Activated CD4-positive, alpha-beta memory T cell treated with anti-CD3 and anti-CD28 coated beads for 36 hours (primary cell): ENCODE measurements around the gene PRMT1. TPM values are rescaled to one million over a fixed set of nuclear protein-coding genes. Genes with fewer than 3 reads are reported as not detected.

Experiments used
- CTCF ChIA-PET: fragments of 350-600 bp; sonication (Branson Sonifier 250); formaldehyde crosslinking; loops from one replicate; lab custom pipeline; 2021; ENCODE audit warnings: antibody characterized with exemption, inconsistent platforms; lab: Charles Lee
- POLR2A ChIA-PET: fragments of 350-600 bp; sonication (Branson Sonifier 250); formaldehyde crosslinking; loops from one replicate; lab custom pipeline; 2021; ENCODE audit warnings: antibody characterized with exemption; lab: Charles Lee
- DNase-seq: peaks from one replicate; pipeline ENCODE4 v3.0.0-alpha.2; 2020
- H3K27ac Mint-ChIP-seq: one replicate; pipeline ENCODE4 v1.8.0; 2021; ENCODE audit warnings: mixed read lengths
- H3K27me3 Mint-ChIP-seq: one replicate; pipeline ENCODE4 v1.8.0; 2021; ENCODE audit warnings: mixed read lengths
- H3K36me3 Mint-ChIP-seq: one replicate; pipeline ENCODE4 v1.8.0; 2021; ENCODE audit warnings: mixed read lengths
- H3K4me1 Mint-ChIP-seq: one replicate; pipeline ENCODE4 v1.8.0; 2021; ENCODE audit warnings: low read depth, mixed read lengths
- H3K4me3 Mint-ChIP-seq: one replicate; pipeline ENCODE4 v1.8.0; 2021; ENCODE audit warnings: mild to moderate bottlenecking, mixed read lengths
- H3K9me3 Mint-ChIP-seq: one replicate; pipeline ENCODE4 v1.8.0; 2021; ENCODE audit warnings: mixed read lengths
- intact Hi-C: fragments of 100-400 bp; cut with micrococcal nuclease; formaldehyde crosslinking; loops from one replicate; pipeline ENCODE4 v1.15.1; 2023
- total RNA-seq, 2 experiments: library from RNA; stranded (reverse); gene quantifications; one replicate each; pipeline ENCODE4 v1.2.3, GENCODE V29; 2021

The PRMT1 gene
- total RNA-seq, 2 experiments from 2014 or later, result 315 to 325 TPM

DNA sequence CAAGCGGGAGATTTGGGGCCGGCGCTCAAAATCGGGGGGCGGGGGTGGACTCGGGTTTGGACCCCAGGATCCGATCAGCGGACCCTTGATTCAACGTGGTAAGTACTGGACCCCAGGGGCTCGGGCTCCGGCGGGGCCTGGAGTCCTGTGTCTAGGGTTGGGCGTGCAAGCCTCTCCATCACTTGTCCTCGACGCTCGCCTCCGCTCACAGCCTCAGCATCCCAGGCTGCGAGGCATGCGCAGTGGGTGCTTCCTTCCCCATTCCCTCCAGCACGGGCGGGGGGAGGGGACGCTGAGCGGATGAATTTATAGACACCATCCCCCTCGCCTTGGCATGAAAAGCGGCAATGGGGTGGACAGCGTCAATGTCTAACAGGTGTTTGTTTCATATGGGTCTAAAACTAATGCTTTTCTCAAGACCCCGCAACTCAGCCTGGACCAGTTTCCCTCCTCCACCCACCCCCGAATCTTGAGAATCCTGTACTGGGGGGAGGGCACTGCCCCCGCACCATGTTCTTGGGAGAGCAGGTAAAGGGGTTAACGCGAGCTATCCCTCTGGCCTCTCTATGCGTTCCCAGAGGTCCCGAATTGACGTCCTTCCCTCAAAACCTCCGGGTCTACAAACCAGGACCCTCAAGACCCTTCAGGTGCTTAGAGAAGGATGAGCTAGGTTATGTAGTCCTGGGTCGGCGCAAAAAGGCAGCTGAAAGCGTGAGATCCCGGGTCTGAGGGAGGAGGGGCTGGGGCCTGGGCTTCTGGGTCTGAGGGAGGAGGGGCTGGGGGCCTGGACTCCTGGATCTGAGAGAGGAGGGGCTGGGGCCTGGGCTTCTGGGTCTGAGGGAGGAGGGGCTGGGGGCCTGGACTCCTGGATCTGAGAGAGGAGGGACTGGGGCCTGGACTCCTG lies 14.4 kb downstream of the PRMT1 start:
- Mint-ChIP-seq H3K27me3 (peaks cover 15% of the 10 kb centered on the region), H3K4me1 (peaks cover 16% of the 10 kb centered on the region), H3K4me3 (peak overlapping the region; percentile 75), H3K27ac (no peak overlapping the region), H3K9me3 (no peaks in the 10 kb centered on the region), H3K36me3 (peaks cover 22% of the 10 kb centered on the region)
- intact Hi-C loops, result no loop called here
- peak; percentile 57 for DNase-seq
- ChIA-PET POLR2A (interaction anchor here (0.9 to 2.0 kb wide), 2 partner anchors 11 to 15 kb away, joined by 3 to 6 read pairs; partner anchors contain the start of gene PRMT1), CTCF (interaction anchor here (0.8 to 1.6 kb wide), 3 partner anchors 11 to 178 kb away, joined by 3 to 8 read pairs (median 3); no protein-coding TSS in a partner anchor)

GRCh38 chr19:49692147-49692506 lies 15.1 kb downstream of the PRMT1 start:
- ChIA-PET POLR2A (interaction anchor here (0.9 kb wide), 1 partner anchor 11 kb away, joined by 3 read pairs; no protein-coding TSS in a partner anchor), CTCF (interaction anchor here (0.8 to 1.5 kb wide), 2 partner anchors 11 to 178 kb away, joined by 3 to 8 read pairs; no protein-coding TSS in a partner anchor)
- no peak overlapping the region for H3K4me3 Mint-ChIP-seq
- H3K27ac Mint-ChIP-seq, result no peak overlapping the region
- H3K9me3 Mint-ChIP-seq, result no peaks in the 10 kb centered on the region
- intact Hi-C loops, result no loop called here
- H3K36me3 Mint-ChIP-seq, result peaks cover 18% of the 10 kb centered on the region
- DNase-seq, result no peak
- peaks cover 15% of the 10 kb centered on the region for H3K27me3 Mint-ChIP-seq
- peaks cover 16% of the 10 kb centered on the region for H3K4me1 Mint-ChIP-seq

- no peak overlapping the region for H3K4me3 Mint-ChIP-seq
- no peaks in the 10 kb centered on the region for H3K36me3 Mint-ChIP-seq
- CTCF ChIA-PET, result interaction anchor here (1.3 kb wide), 1 partner anchor 15 kb away, joined by 8 read pairs; no protein-coding TSS in a partner anchor
- H3K9me3 Mint-ChIP-seq, result no peaks in the 10 kb centered on the region
- peaks cover 3% of the 10 kb centered on the region for H3K4me1 Mint-ChIP-seq
- no peak overlapping the region for H3K27ac Mint-ChIP-seq
- DNase-seq, result no peak
- intact Hi-C loops, result no loop called here
- peaks cover 9% of the 10 kb centered on the region for H3K27me3 Mint-ChIP-seq
- POLR2A ChIA-PET, result interaction anchor here (0.6 kb wide), 1 partner anchor 11 kb away, joined by 4 read pairs; no protein-coding TSS in a partner anchor
These were observed 19.0 kb downstream of the PRMT1 start for GRCh38 chr19:49696115-49696514.

- POLR2A ChIA-PET, result no interaction called here
- intact Hi-C loops, result no loop called here
- no peaks in the 10 kb centered on the region for H3K36me3 Mint-ChIP-seq
These were observed 19.8 kb downstream of the PRMT1 start for GRCh38 chr19:49696865-49697264.

DNA sequence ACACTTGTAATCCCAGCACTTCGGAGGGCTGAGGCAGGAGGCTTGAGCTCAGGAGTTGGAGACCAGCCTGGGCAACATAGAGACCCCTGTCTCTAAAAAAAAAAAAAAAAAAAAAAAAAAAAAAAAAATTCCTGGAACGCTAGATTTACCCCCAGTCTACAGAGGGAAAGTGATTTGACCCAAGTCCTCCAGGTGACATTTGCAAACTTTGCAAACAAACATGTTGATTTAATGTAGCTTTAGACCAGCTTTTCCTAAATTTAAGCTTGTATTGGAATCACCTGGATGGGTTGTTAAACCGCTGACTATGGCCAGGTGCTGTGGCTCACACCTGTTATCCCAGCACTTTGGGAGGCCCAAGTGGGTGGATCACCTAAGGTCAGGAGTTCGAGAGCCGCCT lies 22.3 kb downstream of the PRMT1 start:
- H3K27me3 Mint-ChIP-seq, result peaks cover 4% of the 10 kb centered on the region
- ChIA-PET POLR2A (no interaction called here), CTCF (no interaction called here)
- H3K4me1 Mint-ChIP-seq, result no peaks in the 10 kb centered on the region
- H3K36me3 Mint-ChIP-seq, result no peaks in the 10 kb centered on the region
- H3K4me3 Mint-ChIP-seq, result no peak overlapping the region
- intact Hi-C loops, result no loop called here
- H3K27ac Mint-ChIP-seq, result no peak overlapping the region
- no peak for DNase-seq
- H3K9me3 Mint-ChIP-seq, result no peaks in the 10 kb centered on the region

More at GRCh38 chr19:49696865-49697264, 19.8 kb downstream of the PRMT1 start:
- Mint-ChIP-seq H3K27ac (no peak overlapping the region), H3K27me3 (peaks cover 8% of the 10 kb centered on the region), H3K4me3 (no peak overlapping the region), H3K9me3 (no peaks in the 10 kb centered on the region), H3K4me1 (no peaks in the 10 kb centered on the region)
- DNase-seq, result no peak
- CTCF ChIA-PET, result no interaction called here

- ChIA-PET POLR2A (interaction anchor here (0.6 to 0.7 kb wide), 2 partner anchors 12 to 190 kb away, joined by 3 read pairs; no protein-coding TSS in a partner anchor), CTCF (no interaction called here)
- Mint-ChIP-seq H3K4me3 (no peak overlapping the region), H3K36me3 (no peaks in the 10 kb centered on the region), H3K9me3 (no peaks in the 10 kb centered on the region), H3K27me3 (peaks cover 4% of the 10 kb centered on the region), H3K4me1 (no peaks in the 10 kb centered on the region), H3K27ac (no peak overlapping the region)
- DNase-seq, result no peak
- intact Hi-C loops, result no loop called here
These were observed 23.5 kb downstream of the PRMT1 start for GRCh38 chr19:49700563-49700962.

- H3K27me3 Mint-ChIP-seq, result peaks cover 4% of the 10 kb centered on the region
- POLR2A ChIA-PET, result interaction anchor here (0.6 kb wide), 1 partner anchor 11 kb away, joined by 3 read pairs; no protein-coding TSS in a partner anchor
- no peak overlapping the region for H3K27ac Mint-ChIP-seq
These were observed 24.3 kb downstream of the PRMT1 start for GRCh38 chr19:49701271-49701786.

DNA sequence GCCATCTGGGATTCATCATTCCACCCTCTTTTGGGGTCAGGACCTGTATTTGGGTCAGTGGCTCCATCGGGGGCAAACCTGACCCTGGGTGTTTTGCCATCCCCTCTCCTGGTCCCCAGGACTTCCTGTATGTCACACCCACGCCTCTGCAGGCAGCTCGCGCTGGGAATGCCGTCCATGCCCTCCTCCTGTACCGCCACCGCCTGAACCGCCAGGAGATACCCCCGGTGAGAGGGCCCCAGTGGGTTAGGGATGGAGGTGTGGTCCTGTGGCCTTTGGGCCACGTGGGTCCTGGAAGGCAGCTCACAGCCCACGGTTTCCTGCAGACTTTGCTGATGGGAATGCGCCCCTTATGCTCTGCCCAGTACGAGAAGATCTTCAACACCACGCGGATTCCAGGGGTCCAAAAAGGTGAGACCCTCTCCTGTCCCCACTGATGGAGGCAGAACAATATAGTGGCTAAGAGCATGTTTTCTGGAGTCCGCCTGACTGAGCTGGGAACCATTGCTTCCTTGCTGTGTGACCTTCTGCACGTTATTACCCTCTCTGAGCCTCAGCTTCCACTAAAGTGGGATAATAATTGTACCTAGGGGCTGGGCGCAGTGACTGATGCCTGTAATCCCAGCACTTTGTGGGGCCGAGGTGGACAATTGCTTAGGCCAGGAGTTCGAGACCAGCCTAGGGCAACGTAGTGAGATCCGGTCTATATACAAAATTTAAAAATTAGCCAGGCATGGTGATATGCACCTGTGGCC lies 28.0 kb downstream of the PRMT1 start:
- DNase-seq, result no peak
- no peak overlapping the region for H3K27ac Mint-ChIP-seq
- H3K27me3 Mint-ChIP-seq, result peaks cover 4% of the 10 kb centered on the region
- no peaks in the 10 kb centered on the region for H3K4me1 Mint-ChIP-seq
- ChIA-PET CTCF (interaction anchor here (1.2 kb wide), 1 partner anchor 24 kb away, joined by 4 read pairs; no protein-coding TSS in a partner anchor), POLR2A (no interaction called here)
- no peak overlapping the region for H3K4me3 Mint-ChIP-seq
- intact Hi-C loops, result no loop called here
- H3K36me3 Mint-ChIP-seq, result no peaks in the 10 kb centered on the region
- no peaks in the 10 kb centered on the region for H3K9me3 Mint-ChIP-seq

More at GRCh38 chr19:49701271-49701786, 24.3 kb downstream of the PRMT1 start:
- H3K4me1 Mint-ChIP-seq, result no peaks in the 10 kb centered on the region
- no peak for DNase-seq
- no peaks in the 10 kb centered on the region for H3K9me3 Mint-ChIP-seq
- intact Hi-C loops, result no loop called here
- CTCF ChIA-PET, result no interaction called here
- no peak overlapping the region for H3K4me3 Mint-ChIP-seq
- H3K36me3 Mint-ChIP-seq, result no peaks in the 10 kb centered on the region

GRCh38 chr19:49705919-49706318 lies 28.8 kb downstream of the PRMT1 start:
- H3K4me3 Mint-ChIP-seq, result no peak overlapping the region
- no peaks in the 10 kb centered on the region for H3K4me1 Mint-ChIP-seq
- no peak overlapping the region for H3K27ac Mint-ChIP-seq
- intact Hi-C loops, result no loop called here
- peaks cover 4% of the 10 kb centered on the region for H3K27me3 Mint-ChIP-seq
- H3K9me3 Mint-ChIP-seq, result no peaks in the 10 kb centered on the region
- CTCF ChIA-PET, result no interaction called here
- POLR2A ChIA-PET, result no interaction called here
- DNase-seq, result no peak
- H3K36me3 Mint-ChIP-seq, result no peaks in the 10 kb centered on the region

DNA sequence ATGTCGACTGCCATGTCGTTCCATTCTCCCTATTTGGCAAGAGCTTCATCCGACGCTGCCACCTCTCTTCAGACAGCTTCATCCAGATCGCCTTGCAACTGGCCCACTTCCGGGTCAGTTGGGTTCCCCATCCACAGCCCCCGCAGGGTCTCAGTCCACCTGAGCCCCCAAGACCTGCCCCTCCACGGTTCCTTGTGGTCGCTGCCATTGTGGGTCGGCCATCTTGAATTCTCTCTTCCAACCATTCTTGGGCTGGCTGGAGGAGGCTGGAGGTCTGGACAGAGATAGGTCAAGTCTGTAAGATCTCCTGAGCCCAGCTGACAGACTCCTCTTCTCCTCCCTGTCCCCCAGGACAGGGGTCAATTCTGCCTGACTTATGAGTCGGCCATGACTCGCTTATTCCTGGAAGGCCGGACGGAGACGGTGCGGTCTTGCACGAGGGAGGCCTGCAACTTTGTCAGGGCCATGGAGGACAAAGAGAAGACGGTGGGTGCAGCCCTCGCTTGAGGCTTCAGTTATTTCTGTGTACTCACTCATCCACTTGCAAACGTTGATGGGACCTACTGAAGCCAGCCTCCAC lies 33.4 kb downstream of the PRMT1 start:
- H3K9me3 Mint-ChIP-seq, result no peaks in the 10 kb centered on the region
- POLR2A ChIA-PET, result no interaction called here
- intact Hi-C loops, result no loop called here
- H3K27me3 Mint-ChIP-seq, result no peaks in the 10 kb centered on the region
- no peak overlapping the region for H3K27ac Mint-ChIP-seq
- no peaks in the 10 kb centered on the region for H3K36me3 Mint-ChIP-seq
- CTCF ChIA-PET, result no interaction called here
- DNase-seq, result no peak
- H3K4me1 Mint-ChIP-seq, result no peaks in the 10 kb centered on the region
- no peak overlapping the region for H3K4me3 Mint-ChIP-seq

- intact Hi-C loops, result no loop called here
- DNase-seq, result no peak
- H3K9me3 Mint-ChIP-seq, result no peaks in the 10 kb centered on the region
- H3K4me3 Mint-ChIP-seq, result no peak overlapping the region
- H3K27ac Mint-ChIP-seq, result no peak overlapping the region
- H3K27me3 Mint-ChIP-seq, result no peaks in the 10 kb centered on the region
- ChIA-PET POLR2A (no interaction called here), CTCF (no interaction called here)
- H3K36me3 Mint-ChIP-seq, result no peaks in the 10 kb centered on the region
- peaks cover 6% of the 10 kb centered on the region for H3K4me1 Mint-ChIP-seq
These were observed 35.4 kb downstream of the PRMT1 start for GRCh38 chr19:49712397-49712859.
